ENCODE results near the gene POU2F2. TPM values are rescaled to one million over a fixed set of nuclear protein-coding genes. Genes with fewer than 3 reads are reported as not detected.

The POU2F2 gene
- total RNA-seq, result 10 to 100 TPM; 27.9 to 71.7 (median 59.5) TPM
- 18.1 TPM for total RNA-seq (2013)
- 28.3 to 248 (median 69.7) reads per million in 29 experiments for total RNA-seq

DNA sequence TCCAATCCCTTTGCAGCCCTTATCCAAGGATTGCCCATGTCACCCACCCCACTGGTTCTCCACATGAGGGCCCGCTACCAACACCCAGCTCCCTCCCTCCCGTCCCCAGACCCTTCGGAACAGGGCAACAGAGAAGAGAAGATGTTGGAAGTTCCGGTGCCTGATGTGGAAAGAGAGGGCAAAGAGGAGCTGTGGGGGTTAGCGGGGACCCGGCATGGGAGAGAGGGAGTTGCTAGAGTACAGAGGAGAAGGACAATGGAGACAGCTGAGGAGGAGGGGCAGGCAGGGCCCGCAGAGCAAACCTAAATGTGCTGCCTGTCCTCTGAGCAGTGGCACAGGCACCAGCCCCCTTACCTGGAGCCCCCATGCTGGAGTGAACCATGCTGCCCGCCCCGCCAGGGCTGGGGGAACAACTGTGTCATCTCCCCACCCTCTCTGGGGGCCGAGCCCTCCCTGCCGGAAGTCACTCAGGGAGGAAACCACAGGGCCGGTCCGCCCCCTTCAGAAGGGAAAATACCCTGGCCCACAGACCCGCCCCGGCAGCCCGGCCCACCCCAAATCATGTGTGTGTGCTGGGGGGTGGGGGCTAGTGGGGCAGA, at the start of gene POU2F2:
POU2F2 (minus strand) TSS at position 417 of the 599 bp plus-strand sequence; CDS start at position 382, 35 bp downstream.
- CTCF ChIA-PET, result interaction anchor here (0.5 to 1.4 kb wide), 10 partner anchors 9 to 308 kb away, joined by 3 to 7 read pairs (median 4); no protein-coding TSS in a partner anchor
- no peaks in the 10 kb centered on the region for H3K36me3 Mint-ChIP-seq
- H3K4me3 Mint-ChIP-seq, result peak within 1 kb of the TSS; percentile 72 to 86 (median 84)
- Histone ChIP-seq H3K4me3 (ENCODE audit: control insufficient read depth in 1 of 2, extremely low read depth in 1 of 2, low read length in 1 of 2) (peak within 1 kb of the TSS; percentile 61 to 81), H3K27me3 (replicated peaks in 1 of 2; ENCODE audit: control insufficient read depth in 2 of 2, extremely low read depth in 1 of 2, insufficient read depth in 2 of 2, low read length in 1 of 2) (no peaks in the 10 kb centered on the region), H3K27ac (ENCODE audit: low read length) (peak within 1 kb of the TSS; percentile 82), H3K4me1 (ENCODE audit: control insufficient read depth in 1 of 2, extremely low read depth in 1 of 2, insufficient read depth in 2 of 2, low read length in 2 of 2) (peaks cover 21 to 78% of the 10 kb centered on the region in 2 experiments), H3K36me3 (ENCODE audit: control insufficient read depth in 2 of 2, extremely low read depth in 1 of 2, insufficient read depth in 1 of 2, low read length in 1 of 2) (peaks cover 0 to 5% of the 10 kb centered on the region in 2 donors), H3K9me3 (no peaks in the 10 kb centered on the region)
- peaks cover 75 to 76% (median 76%) of the 10 kb centered on the region in 3 donors for H3K4me1 Mint-ChIP-seq
- ATAC-seq (replicated peaks in 1 of 4), result peak; percentile 82 to 87 (median 84)
- POLR2A ChIA-PET, result no interaction called here
- H3K27me3 Mint-ChIP-seq, result no peaks in the 10 kb centered on the region
- 0% methylated on average over 4 of the region's 16 CpGs for WGBS (ENCODE audit: insufficient coverage)
- peak within 1 kb of the TSS; percentile 83 to 90 for H3K27ac Mint-ChIP-seq
- no peaks in the 10 kb centered on the region for H3K9me3 Mint-ChIP-seq
- DNase-seq, result peak; percentile 77 to 91 (median 86)

GRCh38 chr19:42178791-42179674, 46.8 kb upstream of the POU2F2 start:
- CTCF ChIA-PET, result no interaction called here
- WGBS (ENCODE audit: insufficient coverage), result 25% methylated on average over 10 of the region's 13 CpGs
- ATAC-seq (replicated peaks in 1 of 4) (no peak), DNase-seq (peak in 3 of 35 experiments; percentile 15 to 43 (median 19))
- no peaks in the 10 kb centered on the region for H3K36me3 Mint-ChIP-seq
- peaks cover 9 to 50% of the 10 kb centered on the region in 2 experiments for H3K27me3 ChIP-seq (replicated peaks in 1 of 2; ENCODE audit: control insufficient read depth in 2 of 2, extremely low read depth in 1 of 2, insufficient read depth in 2 of 2, low read length in 1 of 2)
- no peaks in the 10 kb centered on the region for H3K9me3 Mint-ChIP-seq
- peaks cover 22 to 38% (median 33%) of the 10 kb centered on the region in 3 donors for H3K4me1 Mint-ChIP-seq
- H3K36me3 ChIP-seq (ENCODE audit: control insufficient read depth in 2 of 2, extremely low read depth in 1 of 2, insufficient read depth in 1 of 2, low read length in 1 of 2), result no peaks in the 10 kb centered on the region
- no peak overlapping the region for H3K4me3 Mint-ChIP-seq
- peaks cover 0 to 35% of the 10 kb centered on the region in 2 experiments for H3K4me1 ChIP-seq (ENCODE audit: control insufficient read depth in 1 of 2, extremely low read depth in 1 of 2, insufficient read depth in 2 of 2, low read length in 2 of 2)
- H3K4me3 ChIP-seq (ENCODE audit: control insufficient read depth in 1 of 2, extremely low read depth in 1 of 2, low read length in 1 of 2), result no peak overlapping the region
- peaks cover 17 to 18% of the 10 kb centered on the region in 2 donors for H3K27me3 Mint-ChIP-seq
- POLR2A ChIA-PET, result no interaction called here
- H3K9me3 ChIP-seq, result no peaks in the 10 kb centered on the region
- H3K27ac Mint-ChIP-seq, result no peak overlapping the region
- H3K27ac ChIP-seq (ENCODE audit: low read length), result no peak overlapping the region

DNA sequence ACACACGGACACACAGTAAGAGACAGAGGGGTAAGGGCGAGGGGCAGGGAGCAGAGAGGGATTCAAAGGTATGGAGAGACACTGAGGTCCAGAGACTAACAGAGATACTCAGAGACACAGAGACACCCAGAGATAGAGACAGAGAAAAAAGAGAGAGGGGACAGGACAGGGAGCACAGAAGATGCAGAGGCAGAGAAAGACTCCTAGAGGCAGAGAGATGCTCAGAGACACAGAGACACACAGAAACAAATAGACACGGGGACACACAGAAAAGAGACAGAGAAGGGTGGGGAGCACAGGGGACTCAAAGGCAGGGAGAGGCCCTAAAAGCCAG, 45.4 kb upstream of the POU2F2 start:
- ChIA-PET CTCF (no interaction called here), POLR2A (no interaction called here)
- Mint-ChIP-seq H3K4me1 (peaks cover 14 to 26% (median 23%) of the 10 kb centered on the region in 3 donors), H3K27me3 (peaks cover 17 to 21% of the 10 kb centered on the region in 2 donors), H3K36me3 (no peaks in the 10 kb centered on the region), H3K9me3 (no peaks in the 10 kb centered on the region), H3K4me3 (no peak overlapping the region), H3K27ac (no peak overlapping the region)
- Histone ChIP-seq H3K4me3 (ENCODE audit: control insufficient read depth in 1 of 2, extremely low read depth in 1 of 2, low read length in 1 of 2) (no peak overlapping the region), H3K4me1 (ENCODE audit: control insufficient read depth in 1 of 2, extremely low read depth in 1 of 2, insufficient read depth in 2 of 2, low read length in 2 of 2) (peaks cover 0 to 29% of the 10 kb centered on the region in 2 experiments), H3K27me3 (replicated peaks in 1 of 2; ENCODE audit: control insufficient read depth in 2 of 2, extremely low read depth in 1 of 2, insufficient read depth in 2 of 2, low read length in 1 of 2) (peaks cover 9 to 56% of the 10 kb centered on the region in 2 experiments), H3K27ac (ENCODE audit: low read length) (no peak overlapping the region), H3K9me3 (no peaks in the 10 kb centered on the region), H3K36me3 (ENCODE audit: control insufficient read depth in 2 of 2, extremely low read depth in 1 of 2, insufficient read depth in 1 of 2, low read length in 1 of 2) (no peaks in the 10 kb centered on the region)
- ATAC-seq (replicated peaks in 1 of 4), result no peak
- DNase-seq, result no peak
- no CpG with 5 or more reads among the region's 3 CpGs for WGBS (ENCODE audit: insufficient coverage)

DNA sequence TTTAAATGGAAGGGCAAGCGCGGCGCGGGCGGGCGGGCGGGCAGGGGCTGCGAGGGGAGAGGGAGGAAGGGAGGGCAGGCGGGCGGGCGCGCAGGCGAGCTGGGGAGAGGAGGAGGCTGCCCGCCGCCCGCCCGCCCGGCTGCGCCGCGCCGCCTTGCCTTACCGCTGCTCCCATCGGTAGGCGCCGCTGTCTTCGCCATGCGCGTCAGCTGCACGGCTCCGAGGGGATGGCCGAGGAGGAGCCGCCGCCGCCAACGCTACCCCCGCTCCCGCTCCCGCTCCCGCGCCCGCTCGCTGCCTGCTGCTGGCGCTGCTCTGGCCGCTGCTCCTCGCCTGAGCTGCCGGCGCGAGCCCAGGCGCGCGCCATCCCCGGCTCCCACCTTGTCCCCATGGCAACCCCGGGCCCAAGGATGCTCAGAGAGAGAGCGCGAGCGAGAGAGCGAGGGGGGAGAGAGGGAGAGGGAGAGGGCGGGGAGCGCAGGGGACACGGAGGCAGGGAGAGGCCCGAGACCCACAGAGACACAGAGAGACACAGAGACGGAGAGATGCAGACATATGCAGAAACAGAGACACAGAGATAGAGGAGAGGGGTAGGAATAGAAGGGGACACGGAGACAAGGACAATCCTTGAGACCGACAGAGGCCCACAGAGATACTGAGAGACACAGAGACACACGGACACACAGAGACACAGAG, 44.9 kb upstream of the POU2F2 start:
- H3K4me1 Mint-ChIP-seq, result peaks cover 14 to 21% (median 18%) of the 10 kb centered on the region in 3 donors
- CTCF ChIA-PET, result interaction anchor here (0.6 to 1.0 kb wide), 6 partner anchors 7 to 162 kb away, joined by 3 to 9 read pairs (median 4); partner anchors contain the start of gene ZNF574 (in 1 of the 2)
- H3K36me3 Mint-ChIP-seq, result no peaks in the 10 kb centered on the region
- under 1% methylated on average over 50 of the region's 66 CpGs for WGBS (ENCODE audit: insufficient coverage)
- peak; percentile 51 to 89 (median 65) for DNase-seq
- Histone ChIP-seq H3K9me3 (no peaks in the 10 kb centered on the region), H3K27me3 (replicated peaks in 1 of 2; ENCODE audit: control insufficient read depth in 2 of 2, extremely low read depth in 1 of 2, insufficient read depth in 2 of 2, low read length in 1 of 2) (peaks cover 9 to 58% of the 10 kb centered on the region in 2 experiments), H3K27ac (ENCODE audit: low read length) (no peak overlapping the region), H3K36me3 (ENCODE audit: control insufficient read depth in 2 of 2, extremely low read depth in 1 of 2, insufficient read depth in 1 of 2, low read length in 1 of 2) (no peaks in the 10 kb centered on the region), H3K4me3 (ENCODE audit: control insufficient read depth in 1 of 2, extremely low read depth in 1 of 2, low read length in 1 of 2) (peak overlapping the region in 1 of 2 donors; percentile 51), H3K4me1 (ENCODE audit: control insufficient read depth in 1 of 2, extremely low read depth in 1 of 2, insufficient read depth in 2 of 2, low read length in 2 of 2) (peaks cover 0 to 26% of the 10 kb centered on the region in 2 experiments)
- H3K4me3 Mint-ChIP-seq, result no peak overlapping the region
- H3K9me3 Mint-ChIP-seq, result no peaks in the 10 kb centered on the region
- POLR2A ChIA-PET, result interaction anchor here in 1 of 2 donors (0.6 to 0.7 kb wide), 3 partner anchors 12 to 43 kb away, joined by 4 to 12 read pairs (median 8); no protein-coding TSS in a partner anchor
- peaks cover 17 to 21% of the 10 kb centered on the region in 2 donors for H3K27me3 Mint-ChIP-seq
- H3K27ac Mint-ChIP-seq, result no peak overlapping the region
- peak; percentile 95 to 96 (median 96) for ATAC-seq (replicated peaks in 1 of 4)

DNA sequence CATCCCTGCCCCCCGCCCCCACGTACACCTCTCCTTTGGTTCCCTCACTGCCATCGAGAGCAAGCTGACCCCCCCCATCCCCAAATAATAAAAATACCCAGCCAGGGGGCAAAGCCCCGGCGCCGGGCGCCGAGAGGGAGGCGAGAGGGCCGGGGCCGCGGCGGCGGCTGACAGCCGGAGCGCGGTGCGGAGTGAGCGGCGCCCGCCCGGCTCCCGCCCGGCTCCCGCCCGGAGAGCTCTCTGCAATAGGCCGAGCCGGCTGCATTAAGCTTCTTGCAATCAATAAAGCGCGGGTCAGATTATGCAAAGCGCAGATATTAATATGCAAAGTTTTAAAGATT, 44.4 kb upstream of the POU2F2 start:
- peak in 1 of 35 experiments; percentile 10 for DNase-seq

More for the DNA sequence above, 44.4 kb upstream of the POU2F2 start:
- Mint-ChIP-seq H3K27me3 (peaks cover 17 to 21% of the 10 kb centered on the region in 2 donors), H3K4me1 (peaks cover 14 to 16% (median 14%) of the 10 kb centered on the region in 3 donors), H3K9me3 (no peaks in the 10 kb centered on the region), H3K36me3 (no peaks in the 10 kb centered on the region), H3K27ac (no peak overlapping the region), H3K4me3 (peak overlapping the region; percentile 83 to 89 (median 85))
- Histone ChIP-seq H3K36me3 (ENCODE audit: control insufficient read depth in 2 of 2, extremely low read depth in 1 of 2, insufficient read depth in 1 of 2, low read length in 1 of 2) (no peaks in the 10 kb centered on the region), H3K27ac (ENCODE audit: low read length) (no peak overlapping the region), H3K9me3 (no peaks in the 10 kb centered on the region), H3K27me3 (replicated peaks in 1 of 2; ENCODE audit: control insufficient read depth in 2 of 2, extremely low read depth in 1 of 2, insufficient read depth in 2 of 2, low read length in 1 of 2) (peaks cover 9 to 58% of the 10 kb centered on the region in 2 experiments), H3K4me3 (ENCODE audit: control insufficient read depth in 1 of 2, extremely low read depth in 1 of 2, low read length in 1 of 2) (peak overlapping the region; percentile 51 to 57), H3K4me1 (ENCODE audit: control insufficient read depth in 1 of 2, extremely low read depth in 1 of 2, insufficient read depth in 2 of 2, low read length in 2 of 2) (peaks cover 0 to 26% of the 10 kb centered on the region in 2 experiments)
- 2% methylated on average over 22 of the region's 31 CpGs for WGBS (ENCODE audit: insufficient coverage)
- CTCF ChIA-PET, result interaction anchor here (0.6 to 1.5 kb wide), 7 partner anchors 8 to 161 kb away, joined by 3 to 9 read pairs (median 5); partner anchors contain the start of genes GSK3A (in 1 of the 2) and ZNF574 (in 1 of the 2)
- ATAC-seq (replicated peaks in 1 of 4), result peak; percentile 55 to 68 (median 64)
- POLR2A ChIA-PET, result interaction anchor here in 1 of 2 donors (0.6 to 0.7 kb wide), 3 partner anchors 12 to 44 kb away, joined by 4 to 12 read pairs (median 8); no protein-coding TSS in a partner anchor

Data from T-cell (primary cell).